ENCODE results near the gene CSF2. TPM values are rescaled to one million over a fixed set of nuclear protein-coding genes. Genes with fewer than 3 reads are reported as not detected.

The CSF2 gene
- total RNA-seq, 4 donors from 2014 or later: not detected

DNA sequence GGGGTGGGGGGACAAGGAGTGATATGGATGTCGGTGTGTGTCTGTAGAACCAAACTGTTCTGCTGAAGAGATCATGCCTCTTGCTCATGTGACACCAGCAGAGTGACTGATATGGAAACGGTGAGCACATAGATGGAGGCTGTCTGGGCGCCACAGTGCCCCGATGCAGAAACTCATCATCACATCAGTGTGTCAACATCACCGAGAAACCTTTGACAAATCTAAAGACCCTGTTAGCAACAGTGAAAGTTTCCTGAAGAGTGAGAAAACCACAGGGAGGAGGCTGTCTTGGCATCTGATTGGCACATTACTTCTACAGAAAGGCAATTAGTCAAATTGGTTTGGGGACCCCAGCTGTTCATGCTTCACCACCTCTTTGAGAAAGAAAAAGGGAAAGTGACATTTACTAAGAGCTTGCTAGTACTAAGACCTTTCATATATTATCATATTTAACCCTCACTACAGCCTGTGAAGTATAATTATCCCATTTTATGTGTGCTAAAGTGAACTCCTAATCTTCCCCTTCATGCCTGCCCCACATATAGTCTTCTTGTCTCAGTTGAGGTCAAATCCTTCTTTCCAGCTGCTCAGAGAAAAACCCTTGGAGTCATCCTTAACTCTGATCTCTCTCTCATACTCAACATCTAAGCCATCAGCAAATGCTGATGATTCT, 25.6 kb downstream of the CSF2 start:
- DNase-seq (ENCODE audit: extremely low spot score): no peak
- Histone ChIP-seq H3K9me3 (no peaks in the 10 kb centered on the region), H3K4me3 (no peak overlapping the region), H3K4me1 (peaks cover 13 to 17% (median 14%) of the 10 kb centered on the region in 4 donors), H3K27ac (replicated peaks in 1 of 4) (no peak overlapping the region), H3K36me3 (no peaks in the 10 kb centered on the region), H3K27me3 (no peaks in the 10 kb centered on the region)
- TF ChIP-seq, protein P1, sequence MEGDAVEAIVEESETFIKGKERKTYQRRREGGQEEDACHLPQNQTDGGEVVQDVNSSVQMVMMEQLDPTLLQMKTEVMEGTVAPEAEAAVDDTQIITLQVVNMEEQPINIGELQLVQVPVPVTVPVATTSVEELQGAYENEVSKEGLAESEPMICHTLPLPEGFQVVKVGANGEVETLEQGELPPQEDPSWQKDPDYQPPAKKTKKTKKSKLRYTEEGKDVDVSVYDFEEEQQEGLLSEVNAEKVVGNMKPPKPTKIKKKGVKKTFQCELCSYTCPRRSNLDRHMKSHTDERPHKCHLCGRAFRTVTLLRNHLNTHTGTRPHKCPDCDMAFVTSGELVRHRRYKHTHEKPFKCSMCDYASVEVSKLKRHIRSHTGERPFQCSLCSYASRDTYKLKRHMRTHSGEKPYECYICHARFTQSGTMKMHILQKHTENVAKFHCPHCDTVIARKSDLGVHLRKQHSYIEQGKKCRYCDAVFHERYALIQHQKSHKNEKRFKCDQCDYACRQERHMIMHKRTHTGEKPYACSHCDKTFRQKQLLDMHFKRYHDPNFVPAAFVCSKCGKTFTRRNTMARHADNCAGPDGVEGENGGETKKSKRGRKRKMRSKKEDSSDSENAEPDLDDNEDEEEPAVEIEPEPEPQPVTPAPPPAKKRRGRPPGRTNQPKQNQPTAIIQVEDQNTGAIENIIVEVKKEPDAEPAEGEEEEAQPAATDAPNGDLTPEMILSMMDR (IDR thresholded peaks at IDR 0.05): no peak
- TF ChIP-seq EP300 (IDR thresholded peaks at IDR 0.05): no peak
- no peak for TF ChIP-seq POLR2AphosphoS5 (IDR thresholded peaks at IDR 0.05)
- TF ChIP-seq POLR2A (IDR thresholded peaks at IDR 0.05; ENCODE audit: low read depth): no peak
- 54% methylated on average over 5 of the region's 5 CpGs for WGBS
- intact Hi-C loops (cut with DNase I): no loop called here

DNA sequence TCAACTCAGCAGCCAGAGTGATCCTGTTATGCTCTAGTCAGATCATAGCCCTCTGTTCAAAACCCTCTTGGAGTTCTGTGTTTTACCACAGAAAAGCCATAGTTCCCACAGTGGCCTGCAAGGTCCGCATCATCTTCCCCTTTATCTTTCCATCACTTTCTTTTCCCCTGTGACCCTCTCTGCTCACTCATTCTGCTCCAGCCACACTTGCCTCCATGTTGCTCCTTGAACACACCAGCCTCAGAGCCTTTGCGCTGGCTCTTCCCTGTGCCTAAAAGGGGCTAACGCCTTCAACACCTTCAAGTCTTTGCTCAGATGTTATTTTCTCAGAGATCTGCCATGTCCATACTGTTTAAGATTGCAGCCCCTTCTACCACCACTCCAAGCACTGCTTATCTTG, 26.3 kb downstream of the CSF2 start:
- H3K4me3 ChIP-seq: no peak overlapping the region
- H3K27me3 ChIP-seq: no peaks in the 10 kb centered on the region
- intact Hi-C loops (cut with DNase I): no loop called here
- DNase-seq (ENCODE audit: extremely low spot score): no peak
- no peaks in the 10 kb centered on the region for H3K36me3 ChIP-seq
- no peak overlapping the region for H3K27ac ChIP-seq (replicated peaks in 1 of 4)
- TF ChIP-seq EP300 (IDR thresholded peaks at IDR 0.05): no peak
- TF ChIP-seq, protein P1 (IDR thresholded peaks at IDR 0.05): no peak
- TF ChIP-seq POLR2AphosphoS5 (IDR thresholded peaks at IDR 0.05): no peak
- no peaks in the 10 kb centered on the region for H3K9me3 ChIP-seq
- WGBS: 91% methylated on average over 3 of the region's 3 CpGs
- H3K4me1 ChIP-seq: peaks cover 13 to 17% (median 15%) of the 10 kb centered on the region in 4 donors

DNA sequence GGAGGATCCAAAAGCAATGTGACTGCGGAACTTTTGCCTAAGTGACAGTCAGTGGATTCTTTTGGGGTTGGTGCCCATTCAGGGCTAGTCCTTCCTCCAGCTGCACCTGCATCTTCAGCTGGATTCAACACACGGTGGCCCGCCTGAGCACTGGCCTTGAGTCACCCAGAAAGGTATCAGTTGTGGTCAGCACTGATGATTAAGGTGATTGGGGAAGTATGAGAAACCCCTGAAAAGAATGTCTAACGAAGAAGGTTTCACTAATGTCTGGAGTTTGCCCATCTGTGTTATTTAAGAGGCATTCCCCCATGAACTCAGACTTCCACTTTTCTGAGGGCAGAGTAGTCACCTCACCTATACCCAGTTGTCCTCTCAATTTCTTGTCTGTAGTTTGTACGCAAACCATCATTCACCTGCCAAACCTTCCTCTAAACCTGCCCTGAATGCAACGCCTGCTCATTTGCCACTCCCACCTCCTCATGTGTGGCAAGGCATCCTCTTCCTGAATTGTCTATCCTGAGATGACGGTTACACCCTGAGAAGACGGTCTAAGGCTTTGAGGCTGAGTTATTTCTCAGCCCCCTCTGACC, 27.2 kb downstream of the CSF2 start:
- Histone ChIP-seq H3K9me3 (no peaks in the 10 kb centered on the region), H3K4me1 (peaks cover 13 to 17% (median 15%) of the 10 kb centered on the region in 4 donors), H3K36me3 (no peaks in the 10 kb centered on the region), H3K27ac (replicated peaks in 1 of 4) (no peak overlapping the region), H3K27me3 (no peaks in the 10 kb centered on the region), H3K4me3 (no peak overlapping the region)
- 85% methylated on average over 8 of the region's 8 CpGs for WGBS
- DNase-seq (ENCODE audit: extremely low spot score): no peak
- intact Hi-C loops (cut with DNase I): no loop called here
- TF ChIP-seq POLR2AphosphoS5 (IDR thresholded peaks at IDR 0.05) (no peak), EP300 (IDR thresholded peaks at IDR 0.05) (no peak), POLR2A (IDR thresholded peaks at IDR 0.05; ENCODE audit: low read depth) (no peak)
- TF ChIP-seq, protein P1 (IDR thresholded peaks at IDR 0.05): no peak

DNA sequence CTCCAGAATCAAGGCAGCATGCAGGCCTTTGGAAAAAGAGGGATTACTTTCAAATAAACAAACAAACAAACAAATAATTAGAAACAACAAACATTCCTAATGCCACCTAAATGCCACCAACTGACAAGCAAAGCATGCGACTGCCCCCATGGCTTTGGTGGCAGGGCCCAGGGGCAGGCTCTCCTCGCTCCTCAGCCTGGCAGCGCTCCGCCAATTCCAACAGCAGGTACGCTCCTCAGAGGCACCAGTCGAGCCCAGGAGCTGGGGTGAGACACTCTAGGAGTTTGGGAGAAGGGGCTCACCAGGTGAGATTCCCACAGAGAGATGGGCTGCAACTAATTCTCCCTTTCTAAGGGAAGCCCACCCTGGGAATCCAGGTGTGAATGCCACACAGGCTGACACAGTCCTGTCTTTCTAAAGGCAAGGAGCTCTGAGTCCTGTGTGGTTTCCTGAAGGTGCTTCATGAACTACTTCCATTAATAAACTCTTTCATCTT, 27.8 kb downstream of the CSF2 start:
- peaks cover 13 to 17% (median 15%) of the 10 kb centered on the region in 4 donors for H3K4me1 ChIP-seq
- 95% methylated on average over 6 of the region's 6 CpGs for WGBS
- no peak for TF ChIP-seq POLR2AphosphoS5 (IDR thresholded peaks at IDR 0.05)
- TF ChIP-seq, protein P1 (IDR thresholded peaks at IDR 0.05): no peak
- TF ChIP-seq EP300 (IDR thresholded peaks at IDR 0.05): no peak
- no peak for TF ChIP-seq POLR2A (IDR thresholded peaks at IDR 0.05; ENCODE audit: low read depth)
- H3K36me3 ChIP-seq: no peaks in the 10 kb centered on the region
- H3K27me3 ChIP-seq: no peaks in the 10 kb centered on the region
- no peaks in the 10 kb centered on the region for H3K9me3 ChIP-seq
- intact Hi-C loops (cut with DNase I): no loop called here
- H3K27ac ChIP-seq (replicated peaks in 1 of 4): no peak overlapping the region
- DNase-seq (ENCODE audit: extremely low spot score): no peak
- H3K4me3 ChIP-seq: no peak overlapping the region

Measured in esophagus muscularis mucosa (tissue), 4 donors.